Stimulated activated CD8-positive, alpha-beta memory T cell treated with anti-CD3 and anti-CD28 coated beads, Interleukin-4, amount 100 ng/mL, for 1 hour (primary cell): Measurements from ENCODE around the gene OR2H2.

Experiments used
- DNase-seq, 2 donors: peaks; one replicate each; pipeline ENCODE4 v3.0.0-alpha.2; 2020; ENCODE audit warnings: low read depth in 2 of 2, low spot score in 1 of 2

The OR2H2 gene

GRCh38 chr6:29591677-29592076 lies 6.8 kb downstream of the OR2H2 start:
- DNase-seq = no peak

GRCh38 chr6:29593199-29593855 lies 8.4 kb downstream of the OR2H2 start:
- DNase-seq = no peak

GRCh38 chr6:29596381-29596900 lies 11.5 kb downstream of the OR2H2 start:
- DNase-seq = no peak

GRCh38 chr6:29597184-29597583 lies 12.3 kb downstream of the OR2H2 start:
- DNase-seq = no peak

GRCh38 chr6:29598172-29598747 lies 13.3 kb downstream of the OR2H2 start:
- no peak for DNase-seq

- DNase-seq = no peak
Measured at GRCh38 chr6:29602564-29603361, 17.8 kb downstream of the OR2H2 start.

- no peak for DNase-seq
Measured at GRCh38 chr6:29603456-29603855, 18.5 kb downstream of the OR2H2 start.

GRCh38 chr6:29603930-29604329 lies 19.0 kb downstream of the OR2H2 start:
- no peak for DNase-seq

GRCh38 chr6:29608131-29608530 lies 23.2 kb downstream of the OR2H2 start:
- DNase-seq = no peak

- no peak for DNase-seq
Measured at GRCh38 chr6:29610540-29610939, 25.6 kb downstream of the OR2H2 start.

- DNase-seq = no peak
Measured at GRCh38 chr6:29611426-29611825, 26.5 kb downstream of the OR2H2 start.

- no peak for DNase-seq
Measured at GRCh38 chr6:29617782-29618554, 33.0 kb downstream of the OR2H2 start.

- DNase-seq = no peak
Measured at GRCh38 chr6:29619578-29620160, 34.7 kb downstream of the OR2H2 start.

- no peak for DNase-seq
Measured at GRCh38 chr6:29620630-29621029, 35.7 kb downstream of the OR2H2 start.

GRCh38 chr6:29624520-29624961 lies 39.6 kb downstream of the OR2H2 start:
- no peak for DNase-seq

GRCh38 chr6:29625337-29625930 lies 40.5 kb downstream of the OR2H2 start:
- no peak for DNase-seq

- DNase-seq = no peak
Measured at GRCh38 chr6:29626948-29627754, 42.2 kb downstream of the OR2H2 start.

- DNase-seq = no peak
Measured at GRCh38 chr6:29627755-29628418, 43.0 kb downstream of the OR2H2 start.
